SK-N-SH treated with all-trans-retinoic acid at 6 μM for 48 hours (cell line): ENCODE measurements around the gene SELENOI.
A peak's percentile ranks its signal among the peaks of the same experiment; 100 is the strongest.

Experiments used
- ATAC-seq: fragments of 200-7000 bp; cut with Tn5 transposase; 3 replicates; pipeline ENCODE4 v1.9.1; 2020; ENCODE audit warnings: mild to moderate bottlenecking, moderate library complexity
- ARNTL ChIP-seq: fragments of 450-650 bp; formaldehyde crosslinking; IDR thresholded peaks from 2 replicates; pipeline ENCODE4 v1.5.0; 2020; ENCODE audit warnings: low read depth, mild to moderate bottlenecking, moderate library complexity, borderline replicate concordance
- BACH2 ChIP-seq: fragments of 250-450 bp; sonication (Bioruptor Pico); IDR thresholded peaks from 2 replicates; pipeline ENCODE4 v1.9.0; 2021; ENCODE audit warnings: mild to moderate bottlenecking, borderline replicate concordance
- CSDC2 ChIP-seq: fragments of 250-450 bp; sonication (Bioruptor Pico); IDR thresholded peaks from 2 replicates; pipeline ENCODE4 v1.5.0; 2020; ENCODE audit warnings: mild to moderate bottlenecking, moderate library complexity
- ESRRG ChIP-seq: fragments of 250-450 bp; sonication (Bioruptor Pico); IDR thresholded peaks from 2 replicates; pipeline ENCODE4 v1.6.1; 2021; ENCODE audit warnings: mild to moderate bottlenecking
- GLIS3 ChIP-seq: fragments of 250-450 bp; sonication (Bioruptor Pico); IDR thresholded peaks from 2 replicates; pipeline ENCODE4 v1.5.0; 2020; ENCODE audit warnings: mild to moderate bottlenecking, moderate library complexity
- ISL1 ChIP-seq: fragments of 250-450 bp; sonication (Bioruptor Pico); IDR thresholded peaks from 2 replicates; pipeline ENCODE4 v2.1.2; 2022; ENCODE audit warnings: mild to moderate bottlenecking, moderate library complexity
- RARB ChIP-seq: fragments of 250-450 bp; sonication (Bioruptor Pico); IDR thresholded peaks from 2 replicates; pipeline ENCODE4 v1.8.0; 2021; ENCODE audit warnings: mild to moderate bottlenecking, moderate library complexity
- SNAI2 ChIP-seq: fragments of 250-450 bp; sonication (Bioruptor Pico); IDR thresholded peaks from 2 replicates; pipeline ENCODE4 v1.5.0; 2020; ENCODE audit warnings: mild to moderate bottlenecking, moderate library complexity
- TOX ChIP-seq: fragments of 250-450 bp; sonication (Bioruptor Pico); IDR thresholded peaks from 2 replicates; pipeline ENCODE4 v1.8.0; 2021; ENCODE audit warnings: mild to moderate bottlenecking, moderate library complexity, borderline replicate concordance
- ZC3H10 ChIP-seq: fragments of 250-450 bp; sonication (Bioruptor Pico); IDR thresholded peaks from 2 replicates; pipeline ENCODE4 v1.5.1; 2021; ENCODE audit warnings: mild to moderate bottlenecking, moderate library complexity
- ZFP3 ChIP-seq: fragments of 250-450 bp; sonication (Bioruptor Pico); IDR thresholded peaks from 2 replicates; pipeline ENCODE4 v1.5.0; 2020; ENCODE audit warnings: mild to moderate bottlenecking, moderate library complexity
- ZFP30 ChIP-seq: fragments of 450-650 bp; formaldehyde crosslinking; IDR thresholded peaks from 2 replicates; pipeline ENCODE4 v1.5.0; 2022; ENCODE audit warnings: mild to moderate bottlenecking, moderate library complexity
- ZNF565 ChIP-seq: fragments of 450-650 bp; formaldehyde crosslinking; conservative IDR thresholded peaks from 2 replicates; pipeline ENCODE4 v1.5.0; 2020; ENCODE audit warnings: low read depth, mild to moderate bottlenecking, moderate library complexity
- ZNF70 ChIP-seq: fragments of 450-650 bp; formaldehyde crosslinking; IDR thresholded peaks from 2 replicates; pipeline ENCODE4 v1.5.0; 2020; ENCODE audit warnings: mild to moderate bottlenecking, moderate library complexity
- ZNF8 ChIP-seq: fragments of 450-650 bp; formaldehyde crosslinking; IDR thresholded peaks from 2 replicates; pipeline ENCODE4 v1.5.0; 2020; ENCODE audit warnings: mild to moderate bottlenecking, moderate library complexity
- TF ChIP-seq, protein P1 (sequence below): fragments of 250-450 bp; sonication (Bioruptor Pico); IDR thresholded peaks from 2 replicates; pipeline ENCODE4 v1.5.1; 2021; ENCODE audit warnings: mild to moderate bottlenecking, moderate library complexity
- TF ChIP-seq, protein P2 (sequence below): fragments of 250-450 bp; sonication (Bioruptor Pico); IDR thresholded peaks from 2 replicates; pipeline ENCODE4 v1.8.0; 2021; ENCODE audit warnings: low read depth, mild to moderate bottlenecking, moderate library complexity, borderline replicate concordance
- TF ChIP-seq, protein P3 (sequence below): fragments of 250-450 bp; sonication (Bioruptor Pico); IDR thresholded peaks from 2 replicates; pipeline ENCODE4 v1.5.1; 2020; ENCODE audit warnings: low read depth, mild to moderate bottlenecking, moderate library complexity
- TF ChIP-seq, protein P4 (sequence below): fragments of 250-450 bp; sonication (Bioruptor Pico); IDR thresholded peaks from 2 replicates; pipeline ENCODE4 v1.8.0; 2020; ENCODE audit warnings: mild to moderate bottlenecking, moderate library complexity, borderline replicate concordance
- TF ChIP-seq, protein P5 (sequence below): fragments of 250-450 bp; sonication (Bioruptor Pico); IDR thresholded peaks from 2 replicates; pipeline ENCODE4 v1.5.0; 2020; ENCODE audit warnings: mild to moderate bottlenecking, moderate library complexity

The SELENOI gene

DNA sequence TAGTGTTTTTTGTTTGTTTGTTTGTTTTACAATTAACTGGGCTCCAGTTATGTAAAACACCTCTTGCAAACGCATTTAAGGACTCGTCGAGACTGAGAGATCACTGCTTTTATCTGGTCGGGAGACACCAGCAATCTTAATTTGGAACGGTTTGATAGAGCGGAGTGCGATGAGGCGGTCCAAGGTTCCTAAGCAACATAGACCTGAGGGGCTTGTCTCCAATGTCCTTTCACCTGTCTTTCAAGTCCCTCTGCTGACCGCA lies 729 bp upstream of the SELENOI start:
- TF ChIP-seq ZNF70 (CRISPR knock-in tag) (no peak), ZFP30 (no peak), ZFP3 (CRISPR knock-in tag) (0 out of 2 replicates have a peak, but pooled peaks have one; percentile 57)
- ATAC-seq, result no peak; the same call in 1 of the 3 replicates

DNA sequence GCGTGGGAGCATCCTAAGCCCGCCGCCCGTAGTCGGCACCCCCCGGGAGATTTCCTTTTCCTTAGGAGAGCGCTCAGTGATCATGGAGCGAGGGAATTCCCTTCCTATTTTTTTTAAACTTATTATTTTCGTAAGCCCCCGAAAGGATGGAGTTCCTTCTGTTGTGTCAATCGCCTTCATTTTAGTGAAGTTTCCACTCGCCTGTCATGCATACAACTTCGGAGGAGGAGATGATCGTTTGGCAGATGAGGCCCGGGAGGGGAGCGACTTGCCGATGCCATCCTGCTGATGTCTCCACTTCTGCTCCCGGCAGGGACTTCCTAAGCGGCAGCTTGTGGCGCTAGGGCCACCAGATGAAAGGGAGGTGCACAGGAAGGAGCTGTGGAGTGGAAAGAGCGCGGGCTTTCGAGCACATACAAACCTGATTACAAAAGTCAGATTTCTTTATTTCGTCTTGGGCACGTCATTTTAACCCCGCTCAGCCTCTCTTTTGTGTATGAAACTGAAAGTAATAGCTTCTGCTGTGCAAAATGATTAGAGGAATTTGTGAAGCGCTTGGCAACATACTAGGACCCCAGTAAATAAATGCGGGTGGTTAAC lies 611 bp downstream of the SELENOI start, which contains the start of gene ADGRF3:
Gene ADGRF3, minus strand, starts transcription at position 336 of the 600 bp plus-strand sequence. CDS start 555 bp downstream, outside the sequence.
- peak; percentile 46 for ATAC-seq
- TF ChIP-seq ZNF8 (CRISPR knock-in tag), result no peak
- TF ChIP-seq ARNTL (CRISPR knock-in tag), result no peak
- TF ChIP-seq, protein P1, sequence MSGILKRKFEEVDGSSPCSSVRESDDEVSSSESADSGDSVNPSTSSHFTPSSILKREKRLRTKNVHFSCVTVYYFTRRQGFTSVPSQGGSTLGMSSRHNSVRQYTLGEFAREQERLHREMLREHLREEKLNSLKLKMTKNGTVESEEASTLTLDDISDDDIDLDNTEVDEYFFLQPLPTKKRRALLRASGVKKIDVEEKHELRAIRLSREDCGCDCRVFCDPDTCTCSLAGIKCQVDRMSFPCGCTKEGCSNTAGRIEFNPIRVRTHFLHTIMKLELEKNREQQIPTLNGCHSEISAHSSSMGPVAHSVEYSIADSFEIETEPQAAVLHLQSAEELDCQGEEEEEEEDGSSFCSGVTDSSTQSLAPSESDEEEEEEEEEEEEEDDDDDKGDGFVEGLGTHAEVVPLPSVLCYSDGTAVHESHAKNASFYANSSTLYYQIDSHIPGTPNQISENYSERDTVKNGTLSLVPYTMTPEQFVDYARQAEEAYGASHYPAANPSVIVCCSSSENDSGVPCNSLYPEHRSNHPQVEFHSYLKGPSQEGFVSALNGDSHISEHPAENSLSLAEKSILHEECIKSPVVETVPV (CRISPR knock-in tag), result no peak
- TF ChIP-seq, protein P2, sequence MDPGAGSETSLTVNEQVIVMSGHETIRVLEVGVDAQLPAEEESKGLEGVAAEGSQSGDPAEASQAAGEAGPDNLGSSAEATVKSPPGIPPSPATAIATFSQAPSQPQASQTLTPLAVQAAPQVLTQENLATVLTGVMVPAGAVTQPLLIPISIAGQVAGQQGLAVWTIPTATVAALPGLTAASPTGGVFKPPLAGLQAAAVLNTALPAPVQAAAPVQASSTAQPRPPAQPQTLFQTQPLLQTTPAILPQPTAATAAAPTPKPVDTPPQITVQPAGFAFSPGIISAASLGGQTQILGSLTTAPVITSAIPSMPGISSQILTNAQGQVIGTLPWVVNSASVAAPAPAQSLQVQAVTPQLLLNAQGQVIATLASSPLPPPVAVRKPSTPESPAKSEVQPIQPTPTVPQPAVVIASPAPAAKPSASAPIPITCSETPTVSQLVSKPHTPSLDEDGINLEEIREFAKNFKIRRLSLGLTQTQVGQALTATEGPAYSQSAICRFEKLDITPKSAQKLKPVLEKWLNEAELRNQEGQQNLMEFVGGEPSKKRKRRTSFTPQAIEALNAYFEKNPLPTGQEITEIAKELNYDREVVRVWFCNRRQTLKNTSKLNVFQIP (CRISPR knock-in tag), result no peak
- TF ChIP-seq TOX (CRISPR knock-in tag), result no peak
- no peak for TF ChIP-seq ZC3H10 (CRISPR knock-in tag)
- TF ChIP-seq ZFP3 (CRISPR knock-in tag), result no peak
- no peak for TF ChIP-seq ISL1 (CRISPR knock-in tag)
- TF ChIP-seq SNAI2, result no peak
- no peak for TF ChIP-seq ZNF565
- TF ChIP-seq CSDC2, result no peak
- no peak for TF ChIP-seq ESRRG (CRISPR knock-in tag)
- no peak for TF ChIP-seq RARB (CRISPR knock-in tag)
- no peak for TF ChIP-seq ZNF70 (CRISPR knock-in tag)
- no peak for TF ChIP-seq ZFP30
- TF ChIP-seq, protein P3, sequence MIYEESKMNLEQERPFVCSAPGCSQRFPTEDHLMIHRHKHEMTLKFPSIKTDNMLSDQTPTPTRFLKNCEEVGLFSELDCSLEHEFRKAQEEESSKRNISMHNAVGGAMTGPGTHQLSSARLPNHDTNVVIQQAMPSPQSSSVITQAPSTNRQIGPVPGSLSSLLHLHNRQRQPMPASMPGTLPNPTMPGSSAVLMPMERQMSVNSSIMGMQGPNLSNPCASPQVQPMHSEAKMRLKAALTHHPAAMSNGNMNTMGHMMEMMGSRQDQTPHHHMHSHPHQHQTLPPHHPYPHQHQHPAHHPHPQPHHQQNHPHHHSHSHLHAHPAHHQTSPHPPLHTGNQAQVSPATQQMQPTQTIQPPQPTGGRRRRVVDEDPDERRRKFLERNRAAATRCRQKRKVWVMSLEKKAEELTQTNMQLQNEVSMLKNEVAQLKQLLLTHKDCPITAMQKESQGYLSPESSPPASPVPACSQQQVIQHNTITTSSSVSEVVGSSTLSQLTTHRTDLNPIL (CRISPR knock-in tag), result no peak
- TF ChIP-seq GLIS3 (CRISPR knock-in tag), result no peak
- no peak for TF ChIP-seq BACH2 (CRISPR knock-in tag)
- TF ChIP-seq, protein P4, sequence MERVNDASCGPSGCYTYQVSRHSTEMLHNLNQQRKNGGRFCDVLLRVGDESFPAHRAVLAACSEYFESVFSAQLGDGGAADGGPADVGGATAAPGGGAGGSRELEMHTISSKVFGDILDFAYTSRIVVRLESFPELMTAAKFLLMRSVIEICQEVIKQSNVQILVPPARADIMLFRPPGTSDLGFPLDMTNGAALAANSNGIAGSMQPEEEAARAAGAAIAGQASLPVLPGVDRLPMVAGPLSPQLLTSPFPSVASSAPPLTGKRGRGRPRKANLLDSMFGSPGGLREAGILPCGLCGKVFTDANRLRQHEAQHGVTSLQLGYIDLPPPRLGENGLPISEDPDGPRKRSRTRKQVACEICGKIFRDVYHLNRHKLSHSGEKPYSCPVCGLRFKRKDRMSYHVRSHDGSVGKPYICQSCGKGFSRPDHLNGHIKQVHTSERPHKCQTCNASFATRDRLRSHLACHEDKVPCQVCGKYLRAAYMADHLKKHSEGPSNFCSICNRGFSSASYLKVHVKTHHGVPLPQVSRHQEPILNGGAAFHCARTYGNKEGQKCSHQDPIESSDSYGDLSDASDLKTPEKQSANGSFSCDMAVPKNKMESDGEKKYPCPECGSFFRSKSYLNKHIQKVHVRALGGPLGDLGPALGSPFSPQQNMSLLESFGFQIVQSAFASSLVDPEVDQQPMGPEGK (CRISPR knock-in tag), result no peak

DNA sequence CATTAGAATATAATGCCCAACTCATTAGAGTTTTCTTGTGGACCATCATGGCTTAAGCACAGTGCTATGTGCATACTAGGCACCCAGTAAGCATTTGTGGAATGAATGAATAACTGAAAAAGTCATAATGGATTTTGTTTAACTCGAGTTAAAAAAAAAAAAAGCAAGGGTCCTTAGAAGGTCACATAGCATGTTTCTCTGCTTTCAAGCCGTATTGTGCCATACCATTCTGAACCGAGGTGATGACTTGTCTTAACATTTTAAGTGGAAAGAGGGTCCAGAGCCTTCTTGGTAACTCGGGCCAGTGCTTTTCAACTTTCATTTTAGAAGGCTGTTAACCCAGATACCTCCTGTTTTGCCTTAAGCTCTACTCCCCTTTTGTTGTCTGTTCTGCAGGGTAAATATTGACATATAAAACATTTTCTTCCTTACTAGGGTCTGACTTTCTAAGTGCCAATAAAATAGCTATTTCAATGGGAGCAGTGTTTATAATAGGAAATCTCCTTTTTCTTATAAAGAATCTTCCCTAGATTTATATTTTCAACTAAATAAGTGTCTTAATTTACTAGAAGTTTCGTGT lies 1.4 kb downstream of the SELENOI start:
- ATAC-seq, result peak; percentile 16
- TF ChIP-seq GLIS3 (CRISPR knock-in tag), result no peak
- TF ChIP-seq, protein P3 (CRISPR knock-in tag), result no peak
- TF ChIP-seq ARNTL (CRISPR knock-in tag), result no peak
- TF ChIP-seq ZFP3 (CRISPR knock-in tag), result no peak
- no peak for TF ChIP-seq ZNF8 (CRISPR knock-in tag)
- no peak for TF ChIP-seq RARB (CRISPR knock-in tag)
- TF ChIP-seq SNAI2, result no peak
- TF ChIP-seq, protein P5, sequence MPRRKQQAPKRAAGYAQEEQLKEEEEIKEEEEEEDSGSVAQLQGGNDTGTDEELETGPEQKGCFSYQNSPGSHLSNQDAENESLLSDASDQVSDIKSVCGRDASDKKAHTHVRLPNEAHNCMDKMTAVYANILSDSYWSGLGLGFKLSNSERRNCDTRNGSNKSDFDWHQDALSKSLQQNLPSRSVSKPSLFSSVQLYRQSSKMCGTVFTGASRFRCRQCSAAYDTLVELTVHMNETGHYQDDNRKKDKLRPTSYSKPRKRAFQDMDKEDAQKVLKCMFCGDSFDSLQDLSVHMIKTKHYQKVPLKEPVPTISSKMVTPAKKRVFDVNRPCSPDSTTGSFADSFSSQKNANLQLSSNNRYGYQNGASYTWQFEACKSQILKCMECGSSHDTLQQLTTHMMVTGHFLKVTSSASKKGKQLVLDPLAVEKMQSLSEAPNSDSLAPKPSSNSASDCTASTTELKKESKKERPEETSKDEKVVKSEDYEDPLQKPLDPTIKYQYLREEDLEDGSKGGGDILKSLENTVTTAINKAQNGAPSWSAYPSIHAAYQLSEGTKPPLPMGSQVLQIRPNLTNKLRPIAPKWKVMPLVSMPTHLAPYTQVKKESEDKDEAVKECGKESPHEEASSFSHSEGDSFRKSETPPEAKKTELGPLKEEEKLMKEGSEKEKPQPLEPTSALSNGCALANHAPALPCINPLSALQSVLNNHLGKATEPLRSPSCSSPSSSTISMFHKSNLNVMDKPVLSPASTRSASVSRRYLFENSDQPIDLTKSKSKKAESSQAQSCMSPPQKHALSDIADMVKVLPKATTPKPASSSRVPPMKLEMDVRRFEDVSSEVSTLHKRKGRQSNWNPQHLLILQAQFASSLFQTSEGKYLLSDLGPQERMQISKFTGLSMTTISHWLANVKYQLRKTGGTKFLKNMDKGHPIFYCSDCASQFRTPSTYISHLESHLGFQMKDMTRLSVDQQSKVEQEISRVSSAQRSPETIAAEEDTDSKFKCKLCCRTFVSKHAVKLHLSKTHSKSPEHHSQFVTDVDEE (CRISPR knock-in tag), result no peak
